H1 (cell line): ENCODE data around the gene PLXNA4. TPM values are rescaled to one million over a fixed set of nuclear protein-coding genes. Genes with fewer than 3 reads are reported as not detected.

ENCODE experiments used
- CTCF ChIA-PET: fragments of 300-600 bp; sonication (Branson Sonifier 250); formaldehyde crosslinking; loops from one replicate; lab custom pipeline; 2021; ENCODE audit not compliant: partially characterized antibody; lab: Charles Lee
- POLR2A ChIA-PET: fragments of 300-600 bp; sonication (Branson Sonifier 250); formaldehyde crosslinking; loops from one replicate; lab custom pipeline; 2021; ENCODE audit warnings: inconsistent platforms; ENCODE audit not compliant: partially characterized antibody; lab: Charles Lee
- DNase-seq, 2 experiments: peaks; one replicate each; pipeline versions ENCODE4 v3.0.0 to v3.0.0-alpha.2; 2010 to 2022; ENCODE audit warnings: low spot score in 2 of 2, low read depth in 1 of 2, mixed read lengths in 1 of 2
- FAIRE-seq: peaks from 2 replicates; lab custom pipeline; 2011; peaks lifted over from hg19 to GRCh38; lab: Jason Lieb, UNC
- H2AFZ ChIP-seq: 2 replicates; pipeline ENCODE4 v1.8.1; 2012; ENCODE audit warnings: low read length, inconsistent platforms
- H2AK5ac ChIP-seq: 2 replicates; pipeline ENCODE4 v1.6.1; 2013; ENCODE audit warnings: low read depth, low read length
- H2BK120ac ChIP-seq: replicated peaks from 2 replicates; pipeline ENCODE3; 2013; ENCODE audit warnings: low read depth, low read length, inconsistent platforms
- H2BK12ac ChIP-seq: 2 replicates; pipeline ENCODE4 v1.6.1; 2013; ENCODE audit warnings: low read depth, low read length
- H2BK15ac ChIP-seq: 2 replicates; pipeline ENCODE4 v1.6.1; 2013; ENCODE audit warnings: low read length
- H2BK20ac ChIP-seq: 2 replicates; pipeline ENCODE4 v1.6.1; 2013; ENCODE audit warnings: low read length
- H2BK5ac ChIP-seq: 2 replicates; pipeline ENCODE4 v1.6.1; 2013; ENCODE audit warnings: low read depth, low read length
- H3K14ac ChIP-seq: 2 replicates; pipeline ENCODE4 v1.6.1; 2013; ENCODE audit warnings: inconsistent platforms; ENCODE audit not compliant: insufficient read length
- H3K18ac ChIP-seq: 2 replicates; pipeline ENCODE4 v1.6.1; 2013; ENCODE audit warnings: low read length; ENCODE audit errors: extremely low read depth
- H3K23ac ChIP-seq: 2 replicates; pipeline ENCODE4 v1.6.1; 2013; ENCODE audit warnings: inconsistent platforms; ENCODE audit not compliant: insufficient read length
- H3K23me2 ChIP-seq: 2 replicates; pipeline ENCODE4 v1.6.1; 2013; ENCODE audit warnings: low read depth, low read length
- H3K27ac ChIP-seq: 2 replicates; pipeline ENCODE4 v1.6.1; 2011; ENCODE audit warnings: low read depth, low read length, inconsistent platforms
- H3K27me3 ChIP-seq, 4 experiments: replicated peaks in 1 of 4; 1 replicate in 1 of 4; 2 replicates in 3 of 4; pipeline versions ENCODE4 v1.6.1 to v1.8.1; 2011 to 2013; ENCODE audit warnings: low read length in 3 of 4, mild to moderate bottlenecking in 3 of 4, inconsistent platforms in 2 of 4, mixed read lengths in 2 of 4, moderate library complexity in 1 of 4; ENCODE audit not compliant: control insufficient read depth in 3 of 4, insufficient read depth in 3 of 4; ENCODE audit errors: extremely low read depth in 1 of 4
- H3K36me3 ChIP-seq, 4 experiments: 2 replicates each; pipeline versions ENCODE4 v1.6.1 to v1.8.1; 2011 to 2013; ENCODE audit warnings: mild to moderate bottlenecking in 4 of 4, low read length in 3 of 4, moderate library complexity in 2 of 4, control low read depth in 1 of 4, inconsistent platforms in 1 of 4; ENCODE audit not compliant: insufficient read depth in 4 of 4, control insufficient read depth in 2 of 4
- H3K4ac ChIP-seq: replicated peaks from 2 replicates; pipeline ENCODE3; 2013; ENCODE audit warnings: low read length, low read depth, mixed read lengths, inconsistent platforms; ENCODE audit not compliant: insufficient read length
- H3K4me1 ChIP-seq, 4 experiments: replicated peaks in 1 of 4; 1 replicate in 1 of 4; 2 replicates in 3 of 4; pipeline versions ENCODE4 v1.6.1 to v1.8.1; 2011 to 2013; ENCODE audit warnings: low read length in 3 of 4, inconsistent platforms in 2 of 4, mixed read lengths in 1 of 4; ENCODE audit not compliant: insufficient read depth in 4 of 4, control insufficient read depth in 3 of 4
- H3K4me2 ChIP-seq, 2 experiments: 2 replicates each; pipeline versions ENCODE4 v1.6.1 to v1.8.1; 2011 to 2013; ENCODE audit warnings: low read depth in 2 of 2, low read length in 2 of 2, control low read depth in 1 of 2, inconsistent platforms in 1 of 2, mild to moderate bottlenecking in 1 of 2; ENCODE audit not compliant: insufficient read depth in 1 of 2
- H3K4me3 ChIP-seq, 4 experiments: fragments of 200-600, 300-600 bp in 1 of 4; sonication (generic), shearing (Covaris generic), sonication (Bioruptor Twin) in 1 of 4; 2 replicates each; pipeline versions ENCODE4 v1.5.1 to v1.8.1; 2011 to 2016; ENCODE audit warnings: low read length in 4 of 4, low read depth in 3 of 4, control low read depth in 2 of 4, inconsistent platforms in 2 of 4, mild to moderate bottlenecking in 2 of 4, mixed read lengths in 1 of 4, moderate library complexity in 1 of 4; ENCODE audit not compliant: insufficient read depth in 2 of 4; ENCODE audit errors: extremely low read depth in 1 of 4
- H3K56ac ChIP-seq: replicated peaks from 2 replicates; pipeline ENCODE3; 2013; ENCODE audit warnings: low read depth, mild to moderate bottlenecking, mixed read lengths, low read length, inconsistent platforms; ENCODE audit not compliant: insufficient read length
- H3K79me1 ChIP-seq: 2 replicates; pipeline ENCODE4 v1.6.1; 2013; ENCODE audit warnings: low read depth, low read length, control low read depth
- H3K79me2 ChIP-seq, 2 experiments: 2 replicates each; pipeline versions ENCODE4 v1.6.1 to v1.8.1; 2012 to 2013; ENCODE audit warnings: low read length in 2 of 2, mild to moderate bottlenecking in 2 of 2, inconsistent platforms in 1 of 2; ENCODE audit not compliant: insufficient read depth in 2 of 2, control insufficient read depth in 1 of 2
- H3K9ac ChIP-seq, 4 experiments: replicated peaks in 1 of 4; 1 replicate in 1 of 4; 2 replicates in 3 of 4; pipeline versions ENCODE4 v1.6.1 to v1.8.1; 2011 to 2013; ENCODE audit warnings: low read depth in 3 of 4, low read length in 3 of 4, control low read depth in 2 of 4, mild to moderate bottlenecking in 2 of 4, moderate library complexity in 2 of 4, inconsistent platforms in 1 of 4; ENCODE audit errors: extremely low read depth in 1 of 4
- H3K9me3 ChIP-seq, 2 experiments: 2 replicates each; pipeline versions ENCODE4 v1.6.1 to v1.8.1; 2012 to 2013; ENCODE audit warnings: mild to moderate bottlenecking in 2 of 2, moderate library complexity in 2 of 2, control low read depth in 1 of 2, inconsistent platforms in 1 of 2, low read depth in 1 of 2, low read length in 1 of 2, mixed read lengths in 1 of 2; ENCODE audit not compliant: insufficient read depth in 2 of 2
- H4K20me1 ChIP-seq, 2 experiments: replicated peaks in 1 of 2; 2 replicates each; pipeline versions ENCODE3 to v1.8.1; 2011 to 2013; ENCODE audit warnings: inconsistent platforms in 2 of 2, low read length in 2 of 2, mild to moderate bottlenecking in 1 of 2; ENCODE audit not compliant: insufficient read depth in 2 of 2, control insufficient read depth in 1 of 2
- H4K5ac ChIP-seq: 2 replicates; pipeline ENCODE4 v1.6.1; 2013; ENCODE audit warnings: low read length, low read depth, mixed read lengths, inconsistent platforms; ENCODE audit not compliant: insufficient read length
- H4K8ac ChIP-seq: 2 replicates; pipeline ENCODE4 v1.8.0; 2013; ENCODE audit warnings: mild to moderate bottlenecking, moderate library complexity, low read length, inconsistent platforms; ENCODE audit not compliant: insufficient read depth; ENCODE audit errors: extremely low read depth
- H4K91ac ChIP-seq: replicated peaks from 2 replicates; pipeline ENCODE3; 2013; ENCODE audit warnings: low read length, mixed read lengths, inconsistent platforms; ENCODE audit not compliant: insufficient read length
- EP300 ChIP-seq, 2 experiments: IDR thresholded peaks; 1 replicate in 1 of 2; 2 replicates in 1 of 2; pipeline ENCODE4 v1.6.1; 2011 to 2012; ENCODE audit warnings: low read depth in 2 of 2, low read length in 2 of 2, mild to moderate bottlenecking in 2 of 2, borderline replicate concordance in 1 of 2, inconsistent platforms in 1 of 2, moderate library complexity in 1 of 2
- SIN3A ChIP-seq, 2 experiments: IDR thresholded peaks in 1 of 2; conservative IDR thresholded peaks in 1 of 2; 2 replicates each; pipeline ENCODE4 v1.6.1; 2011 to 2012; ENCODE audit warnings: low read length in 2 of 2, improper control_type of control experiment in 1 of 2, low read depth in 1 of 2, mild to moderate bottlenecking in 1 of 2
- SIRT6 ChIP-seq: IDR thresholded peaks from one replicate; pipeline ENCODE4 v1.7.1; 2012; ENCODE audit warnings: low read length, inconsistent platforms
- whole genome bisulfite sequencing, 2 experiments: shearing (Covaris generic) in 1 of 2; methylation state at CpG; one replicate each; pipeline versions ENCODE4 v1.1.6 to v1.1.7; 2013 to 2015; ENCODE audit warnings: low lambda C conversion rate in 2 of 2, mixed read lengths in 2 of 2, inconsistent platforms in 1 of 2, low coverage in 1 of 2, missing lambda C conversion rate in 1 of 2; ENCODE audit not compliant: insufficient replicate concordance in 2 of 2, insufficient coverage in 1 of 2, insufficient read length in 1 of 2; ENCODE audit errors: extremely low coverage in 1 of 2, missing lambda C conversion rate in 1 of 2; 5-methylcytosine and 5-hydroxymethylcytosine counted together
- polyA plus RNA-seq, 7 experiments: library from polyadenylated mRNA; depleted of rRNA in 3 of 7; stranded (reverse) in 5 of 7; unstranded in 2 of 7; fragments of >200 nt in 5 of 7; fragments of 200-250 nt in 2 of 7; gene quantifications; 1 replicate in 5 of 7; 2 replicates in 1 of 7; 4 replicates in 1 of 7; pipeline versions ENCODE4 v1.2.1 to v1.2.3, GENCODE V29; 2011 to 2013; ENCODE audit warnings: missing spikeins in 2 of 7, mixed read lengths in 2 of 7
- total RNA-seq: library from RNA; stranded (reverse); fragmentation: NEBNext Ultra II Directional; extraction: Animal tissue kit (Norgen Biotek cat#: 25700); gene quantifications from 2 replicates; pipeline ENCODE4 v1.2.1, GENCODE V29; 2021

PLXNA4 gene
- total and polyA plus RNA-seq, 2 of the 8 experiments (the other 6 are each of a cell fraction or from before 2014, with no cell fraction given), result 0.76 to 0.79 TPM

- no peak overlapping the region for H3K56ac ChIP-seq
- no peak overlapping the region for H3K4me2 ChIP-seq
- H3K79me2 ChIP-seq, result no peaks in the 10 kb centered on the region
- FAIRE-seq (no peak), DNase-seq (no peak)
- H2AFZ ChIP-seq, result no peak overlapping the region
- H3K9me3 ChIP-seq, result no peaks in the 10 kb centered on the region; a peak in 1 of 4 replicates
- POLR2A ChIA-PET, result no interaction called here
- H2BK20ac ChIP-seq, result no peak overlapping the region
- no peak overlapping the region for H3K18ac ChIP-seq
- no peak overlapping the region for H3K4me3 ChIP-seq
- no peak overlapping the region for H2BK5ac ChIP-seq
- no peaks in the 10 kb centered on the region for H3K79me1 ChIP-seq
- H3K27ac ChIP-seq, result no peak overlapping the region
- H3K23ac ChIP-seq, result no peak overlapping the region
- H4K20me1 ChIP-seq, result no peaks in the 10 kb centered on the region
- H3K27me3 ChIP-seq, result peaks cover 0 to 3% (median 0%) of the 10 kb centered on the region in 4 experiments; a peak in 1 of 7 replicates
- H4K91ac ChIP-seq, result no peak overlapping the region
- H2BK12ac ChIP-seq, result no peak overlapping the region
- peaks cover 0 to 7% (median 0%) of the 10 kb centered on the region in 4 experiments; a peak in 1 of 7 replicates for H3K4me1 ChIP-seq
- CTCF ChIA-PET, result interaction anchor here (0.5 to 1.1 kb wide), 2 partner anchors 19 to 178 kb away, joined by 3 read pairs; no protein-coding TSS in a partner anchor
- no peak overlapping the region for H3K9ac ChIP-seq
- TF ChIP-seq EP300 (IDR thresholded peaks at IDR 0.05; ENCODE audit: borderline replicate concordance in 1 of 2, low read depth in 2 of 2, low read length in 2 of 2), result no peak
- no peak for TF ChIP-seq SIN3A (conservative IDR thresholded peaks at IDR 0.05 in 1 of 2, IDR thresholded peaks at IDR 0.05 in 1 of 2; ENCODE audit: low read depth in 1 of 2, low read length in 2 of 2)
- no peak for TF ChIP-seq SIRT6
- no peak overlapping the region for H3K14ac ChIP-seq
- WGBS, 2 experiments, result 90% methylated on average over 15 of the region's 15 CpGs; no CpG with 5 or more reads in 1 of the 2 experiments
- no peaks in the 10 kb centered on the region for H3K36me3 ChIP-seq
- H3K4ac ChIP-seq, result no peak overlapping the region
- no peak overlapping the region for H4K8ac ChIP-seq
- H2AK5ac ChIP-seq, result no peak overlapping the region
- no peaks in the 10 kb centered on the region for H3K23me2 ChIP-seq
- H2BK120ac ChIP-seq, result no peak overlapping the region
- H4K5ac ChIP-seq, result no peak overlapping the region
- 0 out of 2 replicates have a peak overlapping the region, but pooled peaks have one; percentile 35 for H2BK15ac ChIP-seq
These were observed 502.2 kb downstream of the PLXNA4 start for GRCh38 chr7:132073920-132074589.
